ENCODE results near the gene CCDC120. TPM values are rescaled to one million over a fixed set of nuclear protein-coding genes. Genes with fewer than 3 reads are reported as not detected.

CCDC120 gene
- polyA plus RNA-seq, 3 donors, result 0.11 to 0.89 TPM; not detected in 1

GRCh38 chrX:49077941-49078340 lies 19.1 kb downstream of the CCDC120 start:
- peaks cover 29% of the 10 kb centered on the region for H3K4me1 Mint-ChIP-seq
- peaks cover 26 to 27% of the 10 kb centered on the region in 2 donors for H3K36me3 Mint-ChIP-seq
- H3K36me3 ChIP-seq (replicated peaks in 1 of 2; ENCODE audit: control insufficient read depth in 1 of 2, insufficient read depth in 2 of 2, low read length in 2 of 2), result peaks cover 28 to 32% of the 10 kb centered on the region in 2 donors

More at GRCh38 chrX:49077941-49078340, 19.1 kb downstream of the CCDC120 start:
- H3K27ac ChIP-seq (ENCODE audit: low read depth in 1 of 2, low read length in 2 of 2), result no peak overlapping the region
- H3K9me3 ChIP-seq (replicated peaks in 1 of 2; ENCODE audit: control insufficient read depth in 1 of 2, insufficient read depth in 1 of 2, low read length in 2 of 2), result no peaks in the 10 kb centered on the region
- no peak overlapping the region for H3K9ac ChIP-seq (ENCODE audit: insufficient read depth, low read length, poor library complexity, severe bottlenecking)
- H3K27ac Mint-ChIP-seq, result no peak overlapping the region
- no peak overlapping the region for H3K4me3 ChIP-seq (replicated peaks in 1 of 3; ENCODE audit: low read depth in 2 of 3, low read length in 3 of 3)
- no peak overlapping the region for H3K4me2 ChIP-seq (replicated peaks; ENCODE audit: extremely low read depth, low read length, poor library complexity, severe bottlenecking)
- H4K20me1 ChIP-seq (ENCODE audit: insufficient read depth, low read length), result no peaks in the 10 kb centered on the region
- 100% methylated on average over 2 of the region's 5 CpGs for WGBS (ENCODE audit: insufficient coverage)
- H3K27me3 ChIP-seq (ENCODE audit: control insufficient read depth in 2 of 2, insufficient read depth in 2 of 2, low read length in 2 of 2), result no peaks in the 10 kb centered on the region
- no peak overlapping the region for H3K4me3 Mint-ChIP-seq
- H3K9me3 Mint-ChIP-seq, result peaks cover 0 to 14% (median 1%) of the 10 kb centered on the region in 7 donors
- H3K79me2 ChIP-seq (ENCODE audit: insufficient read depth, low read length), result peaks cover 9% of the 10 kb centered on the region
- H3K4me1 ChIP-seq (ENCODE audit: control insufficient read depth in 1 of 2, insufficient read depth in 2 of 2, low read length in 2 of 2), result peaks cover 24 to 30% of the 10 kb centered on the region in 2 donors
- peaks cover 2 to 4% (median 2%) of the 10 kb centered on the region in 3 donors for H3K27me3 Mint-ChIP-seq (ENCODE audit: low read depth in 3 of 3)
- no peak overlapping the region for H2AFZ ChIP-seq (ENCODE audit: insufficient read depth, low read depth, low read length, poor library complexity, severe bottlenecking)
- no peak for TF ChIP-seq CTCF (IDR thresholded peaks at IDR 0.05)
- no peak for DNase-seq
- intact Hi-C loops (cut with micrococcal nuclease), result no loop called here

All from CD14-positive monocyte (primary cell).